GM23338 (cell line): ENCODE data around the gene UBN1. TPM values are rescaled to one million over a fixed set of nuclear protein-coding genes. Genes with fewer than 3 reads are reported as not detected.

ENCODE experiments used
- ATAC-seq: fragments of 200-7000 bp; cut with Tn5 transposase; 3 replicates; pipeline ENCODE4 v1.9.1; 2020
- DNase-seq: peaks from one replicate; pipeline ENCODE4 v3.0.0-alpha.2; 2015; ENCODE audit warnings: low spot score
- H2AFZ ChIP-seq: fragments of 200-600 bp; sonication (generic); 2 replicates; pipeline ENCODE4 v1.8.0; 2016; ENCODE audit warnings: antibody characterized with exemption, mild to moderate bottlenecking, moderate library complexity
- H3F3A ChIP-seq: fragments of 200-600 bp; sonication (generic); replicated peaks from 2 replicates; pipeline ENCODE4 v1.8.0; 2017; ENCODE audit warnings: antibody characterized with exemption, mixed run types, low read depth
- H3K27ac ChIP-seq: fragments of 200-600 bp; sonication (generic); 2 replicates; pipeline ENCODE4 v1.6.1; 2016; ENCODE audit warnings: low read depth
- H3K27me3 ChIP-seq: fragments of 200-600 bp; sonication (generic); 2 replicates; pipeline ENCODE4 v1.8.0; 2016; ENCODE audit warnings: mild to moderate bottlenecking, mixed run types, moderate library complexity; ENCODE audit not compliant: insufficient read depth
- H3K36me3 ChIP-seq: fragments of 200-600 bp; sonication (generic); 2 replicates; pipeline ENCODE4 v1.8.0; 2016; ENCODE audit warnings: mild to moderate bottlenecking; ENCODE audit not compliant: insufficient read depth
- H3K4me1 ChIP-seq: fragments of 200-600 bp; sonication (generic); 2 replicates; pipeline ENCODE4 v1.8.0; 2016; ENCODE audit warnings: mild to moderate bottlenecking, moderate library complexity; ENCODE audit not compliant: insufficient read depth
- H3K4me2 ChIP-seq: fragments of 200-600 bp; sonication (generic); 2 replicates; pipeline ENCODE4 v1.7.1; 2017; ENCODE audit warnings: mixed run types
- H3K4me3 ChIP-seq: fragments of 200-600 bp; sonication (generic); 2 replicates; pipeline ENCODE4 v1.6.1; 2016; ENCODE audit warnings: mixed run types
- H3K79me2 ChIP-seq: fragments of 200-600 bp; sonication (generic); replicated peaks from 2 replicates; pipeline ENCODE4 v1.8.0; 2017; ENCODE audit warnings: mild to moderate bottlenecking; ENCODE audit not compliant: insufficient read depth
- H3K9me2 ChIP-seq: fragments of 200-600 bp; sonication (generic); 2 replicates; pipeline ENCODE4 v1.8.0; 2017; ENCODE audit not compliant: insufficient read depth
- H4K20me1 ChIP-seq: fragments of 200-600 bp; sonication (generic); replicated peaks from 2 replicates; pipeline ENCODE4 v1.8.0; 2017; ENCODE audit warnings: mild to moderate bottlenecking; ENCODE audit not compliant: insufficient read depth
- H3K27ac Mint-ChIP-seq: 2 replicates; pipeline ENCODE4 v1.8.0; 2020; ENCODE audit warnings: inconsistent platforms, mild to moderate bottlenecking, moderate library complexity, mixed read lengths
- H3K27me3 Mint-ChIP-seq: 3 replicates; pipeline ENCODE4 v1.8.0; 2022; ENCODE audit warnings: low read depth, mild to moderate bottlenecking, moderate library complexity, mixed read lengths, inconsistent platforms; ENCODE audit not compliant: insufficient read depth, poor library complexity
- H3K36me3 Mint-ChIP-seq: 3 replicates; pipeline ENCODE4 v1.8.0; 2021; ENCODE audit warnings: low read depth, mild to moderate bottlenecking, inconsistent platforms, moderate library complexity, mixed read lengths
- H3K4me1 Mint-ChIP-seq: 3 replicates; pipeline ENCODE4 v1.8.0; 2020; ENCODE audit warnings: mild to moderate bottlenecking, inconsistent platforms, mixed read lengths
- H3K4me3 Mint-ChIP-seq: 3 replicates; pipeline ENCODE4 v1.8.0; 2021; ENCODE audit warnings: moderate library complexity, mild to moderate bottlenecking, inconsistent platforms, mixed read lengths
- H3K9me3 Mint-ChIP-seq: 3 replicates; pipeline ENCODE4 v1.8.0; 2020; ENCODE audit warnings: moderate library complexity, mild to moderate bottlenecking, inconsistent platforms, mixed read lengths
- CREB1 ChIP-seq: fragments of 250-450 bp; sonication (Bioruptor Pico); IDR thresholded peaks from 2 replicates; pipeline ENCODE4 v1.5.0; 2020; ENCODE audit warnings: low read depth, mild to moderate bottlenecking, moderate library complexity
- EZH2 ChIP-seq: fragments of 200-600 bp; sonication (generic); IDR thresholded peaks from one replicate; pipeline ENCODE4 v1.8.0; 2017; ENCODE audit warnings: antibody characterized with exemption, mild to moderate bottlenecking, low read depth; ENCODE audit not compliant: unreplicated experiment
- EZH2phosphoT487 ChIP-seq: fragments of 200-600 bp; sonication (generic); IDR thresholded peaks from one replicate; pipeline ENCODE4 v1.8.1; 2018; ENCODE audit warnings: antibody characterized with exemption; ENCODE audit not compliant: unreplicated experiment
- NANOG ChIP-seq: IDR thresholded peaks from 2 replicates; pipeline ENCODE4 v1.6.1; 2016; ENCODE audit warnings: antibody characterized with exemption, borderline replicate concordance
- POLR2AphosphoS5 ChIP-seq: IDR thresholded peaks from 2 replicates; pipeline ENCODE4 v1.6.1; 2016; ENCODE audit warnings: antibody characterized with exemption, low read depth
- STAT1 ChIP-seq: IDR thresholded peaks from one replicate; pipeline ENCODE4 v1.6.1; 2016; ENCODE audit warnings: antibody characterized with exemption; ENCODE audit not compliant: unreplicated experiment
- ZNF114 ChIP-seq: fragments of 250-450 bp; sonication (Bioruptor Pico); IDR thresholded peaks from 2 replicates; pipeline ENCODE4 v1.5.0; 2020; ENCODE audit warnings: mild to moderate bottlenecking, moderate library complexity
- ZNF331 ChIP-seq: fragments of 250-450 bp; sonication (Bioruptor Pico); IDR thresholded peaks from 2 replicates; pipeline ENCODE4 v1.5.0; 2020; ENCODE audit warnings: low read depth, mild to moderate bottlenecking, moderate library complexity
- ZNF462 ChIP-seq: fragments of 250-450 bp; sonication (Bioruptor Pico); IDR thresholded peaks from 2 replicates; pipeline ENCODE4 v1.5.0; 2020; ENCODE audit warnings: mild to moderate bottlenecking, moderate library complexity
- polyA plus RNA-seq: library from polyadenylated mRNA; unstranded; fragments of >200 nt; fragmentation: Nextera tagmentation; extraction: Ambion mirVana; gene quantifications from 2 replicates; pipeline ENCODE4 v1.2.1, GENCODE V29; 2016
- total RNA-seq: library from RNA; depleted of rRNA; stranded (reverse); fragments of >200 nt; shearing (Covaris generic); gene quantifications from 2 replicates; pipeline ENCODE4 v1.2.3, GENCODE V29; 2014
- TF ChIP-seq, protein P1 (sequence below), 2 experiments: fragments of 200-600 bp in 1 of 2; sonication (generic) in 1 of 2; conservative IDR thresholded peaks; 2 replicates each; pipeline versions ENCODE4 v1.5.1 to v1.6.1; 2016 to 2017; ENCODE audit warnings: antibody characterized with exemption in 2 of 2, low read depth in 2 of 2, mild to moderate bottlenecking in 2 of 2, moderate library complexity in 1 of 2

UBN1 gene
- total and polyA plus RNA-seq, 2 experiments from 2014 or later = 18.3 to 46.8 TPM

DNA sequence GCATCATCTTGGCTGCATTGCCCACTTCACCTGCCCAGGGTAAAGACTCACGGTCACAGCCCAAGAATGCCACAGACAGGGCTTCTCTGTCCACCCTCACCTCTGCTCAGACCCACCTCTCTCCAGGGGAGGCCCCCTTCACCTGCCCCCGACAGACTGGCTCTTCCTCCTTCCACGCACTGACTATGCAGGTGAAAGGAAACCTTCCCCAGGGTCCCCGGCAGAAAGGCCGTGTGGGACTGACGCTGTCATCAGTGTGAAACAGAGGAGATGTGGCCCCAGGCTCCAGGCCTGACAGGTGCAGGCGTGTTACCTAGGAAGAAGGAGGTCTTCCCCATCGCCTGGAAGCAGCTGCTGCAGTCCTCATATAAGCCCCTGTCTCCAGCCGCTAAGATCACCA lies 35.5 kb upstream of the UBN1 start:
- H2AFZ ChIP-seq = no peak overlapping the region
- ATAC-seq = no peak
- H3K4me1 Mint-ChIP-seq = no peaks in the 10 kb centered on the region
- peaks cover 81% of the 10 kb centered on the region for H3K36me3 Mint-ChIP-seq
- TF ChIP-seq ZNF114 (CRISPR knock-in tag) (no peak), NANOG (no peak), EZH2phosphoT487 (no peak), ZNF462 (CRISPR knock-in tag) (no peak), EZH2 (no peak), POLR2AphosphoS5 (no peak), STAT1 (no peak), ZNF331 (CRISPR knock-in tag) (no peak), CREB1 (CRISPR knock-in tag) (no peak)
- TF ChIP-seq, protein P1, sequence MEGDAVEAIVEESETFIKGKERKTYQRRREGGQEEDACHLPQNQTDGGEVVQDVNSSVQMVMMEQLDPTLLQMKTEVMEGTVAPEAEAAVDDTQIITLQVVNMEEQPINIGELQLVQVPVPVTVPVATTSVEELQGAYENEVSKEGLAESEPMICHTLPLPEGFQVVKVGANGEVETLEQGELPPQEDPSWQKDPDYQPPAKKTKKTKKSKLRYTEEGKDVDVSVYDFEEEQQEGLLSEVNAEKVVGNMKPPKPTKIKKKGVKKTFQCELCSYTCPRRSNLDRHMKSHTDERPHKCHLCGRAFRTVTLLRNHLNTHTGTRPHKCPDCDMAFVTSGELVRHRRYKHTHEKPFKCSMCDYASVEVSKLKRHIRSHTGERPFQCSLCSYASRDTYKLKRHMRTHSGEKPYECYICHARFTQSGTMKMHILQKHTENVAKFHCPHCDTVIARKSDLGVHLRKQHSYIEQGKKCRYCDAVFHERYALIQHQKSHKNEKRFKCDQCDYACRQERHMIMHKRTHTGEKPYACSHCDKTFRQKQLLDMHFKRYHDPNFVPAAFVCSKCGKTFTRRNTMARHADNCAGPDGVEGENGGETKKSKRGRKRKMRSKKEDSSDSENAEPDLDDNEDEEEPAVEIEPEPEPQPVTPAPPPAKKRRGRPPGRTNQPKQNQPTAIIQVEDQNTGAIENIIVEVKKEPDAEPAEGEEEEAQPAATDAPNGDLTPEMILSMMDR (conservative IDR thresholded peaks at IDR 0.05; ENCODE audit: low read depth in 2 of 2) = no peak
- 0 out of 2 replicates have a peak, but pooled peaks cover 12% of the 10 kb centered on the region for H3F3A ChIP-seq
- no peak overlapping the region for H3K4me2 ChIP-seq
- H3K9me3 Mint-ChIP-seq = no peaks in the 10 kb centered on the region
- H3K79me2 ChIP-seq = 0 out of 2 replicates have a peak, but pooled peaks cover 3% of the 10 kb centered on the region
- no peaks in the 10 kb centered on the region for H3K4me1 ChIP-seq
- H3K27me3 ChIP-seq = no peaks in the 10 kb centered on the region
- H3K27ac ChIP-seq = no peak overlapping the region
- DNase-seq = no peak
- no peak overlapping the region; the same call in 1 of the 2 replicates for H3K27ac Mint-ChIP-seq
- peaks cover 7% of the 10 kb centered on the region for H3K27me3 Mint-ChIP-seq
- no peaks in the 10 kb centered on the region for H3K9me2 ChIP-seq
- no peaks in the 10 kb centered on the region for H4K20me1 ChIP-seq
- no peak overlapping the region for H3K4me3 Mint-ChIP-seq
- H3K36me3 ChIP-seq = peaks cover 28% of the 10 kb centered on the region
- no peak overlapping the region for H3K4me3 ChIP-seq
